AG04449 (cell line): ENCODE measurements around the gene ELF5.

ENCODE experiments used
- CTCF ChIA-PET: fragments of 350-600 bp; formaldehyde crosslinking; extraction: SDS; loops from one replicate; lab custom pipeline; 2021; ENCODE audit warnings: antibody characterized with exemption; lab: Yijun Ruan, JAX
- POLR2A ChIA-PET: fragments of 400-600, 350-600 bp; formaldehyde crosslinking; extraction: SDS; loops from one replicate; lab custom pipeline; 2020; ENCODE audit warnings: antibody characterized with exemption, inconsistent platforms; lab: Yijun Ruan, JAX
- DNase-seq: peaks from one replicate; pipeline ENCODE4 v3.0.0-alpha.2; 2010; ENCODE audit warnings: low read depth, low spot score
- H3K4me3 ChIP-seq: 2 replicates; pipeline ENCODE4 v1.5.1; 2011; ENCODE audit warnings: low read depth, mild to moderate bottlenecking, control low read depth, low read length
- CTCF ChIP-seq: IDR thresholded peaks from one replicate; pipeline ENCODE4 v1.5.1; 2011; ENCODE audit warnings: mild to moderate bottlenecking, moderate library complexity, low read length, control low read depth, inconsistent platforms; ENCODE audit not compliant: insufficient read depth; ENCODE audit errors: missing control alignments

The ELF5 gene

GRCh38 chr11:34510218-34510617, 3.4 kb downstream of the ELF5 start:
- ChIA-PET CTCF (interaction anchor here (5.6 kb wide), 1 partner anchor 380 kb away, joined by 82 read pairs; no protein-coding TSS in a partner anchor), POLR2A (no interaction called here)
- no peak for TF ChIP-seq CTCF
- no peak for DNase-seq
- H3K4me3 ChIP-seq = no peak overlapping the region

GRCh38 chr11:34509336-34509876, 4.2 kb downstream of the ELF5 start:
- CTCF ChIA-PET = no interaction called here
- TF ChIP-seq CTCF = no peak

GRCh38 chr11:34508524-34508923, 5.1 kb downstream of the ELF5 start:
- H3K4me3 ChIP-seq = no peak overlapping the region
- DNase-seq = no peak
- POLR2A ChIA-PET = no interaction called here
- no peak for TF ChIP-seq CTCF
- CTCF ChIA-PET = no interaction called here

More at GRCh38 chr11:34509336-34509876, 4.2 kb downstream of the ELF5 start:
- POLR2A ChIA-PET = no interaction called here
- DNase-seq = no peak
- H3K4me3 ChIP-seq = no peak overlapping the region

- POLR2A ChIA-PET = no interaction called here
- no peak for DNase-seq
- no peak overlapping the region for H3K4me3 ChIP-seq
- CTCF ChIA-PET = interaction anchor here (1.5 kb wide), 1 partner anchor 382 kb away, joined by 3 read pairs; no protein-coding TSS in a partner anchor
- no peak for TF ChIP-seq CTCF
These were observed 6.0 kb downstream of the ELF5 start for GRCh38 chr11:34507610-34508009.

GRCh38 chr11:34507156-34507555, 6.4 kb downstream of the ELF5 start:
- ChIA-PET CTCF (interaction anchor here (1.5 kb wide), 1 partner anchor 383 kb away, joined by 3 read pairs; no protein-coding TSS in a partner anchor), POLR2A (no interaction called here)
- DNase-seq = no peak
- TF ChIP-seq CTCF = no peak
- no peak overlapping the region for H3K4me3 ChIP-seq

GRCh38 chr11:34505874-34506273, 7.7 kb downstream of the ELF5 start:
- H3K4me3 ChIP-seq = no peak overlapping the region
- POLR2A ChIA-PET = no interaction called here
- CTCF ChIA-PET = interaction anchor here (5.9 kb wide), 1 partner anchor 13 kb away, joined by 31 read pairs; no protein-coding TSS in a partner anchor
- TF ChIP-seq CTCF = no peak
- DNase-seq = no peak
